ENCODE data around the gene CD248.
"Not testable (repeated sequence)": the region's sequence is repeated elsewhere in the genome, so short reads cannot be mapped to it uniquely, and the experiment has no call there.

The CD248 gene

GRCh38 chr11:66328302-66329144, 11.7 kb upstream of the CD248 start:
- DNase-seq (ENCODE audit: low read depth), result peak; percentile 67

- no peak for DNase-seq (ENCODE audit: low read depth)
Observed at GRCh38 chr11:66328031-66328301, 11.1 kb upstream of the CD248 start.

GRCh38 chr11:66327171-66328030, 10.6 kb upstream of the CD248 start:
- DNase-seq (ENCODE audit: low read depth), result no peak

GRCh38 chr11:66326261-66327111, 9.6 kb upstream of the CD248 start:
- DNase-seq (ENCODE audit: low read depth), result no peak

- DNase-seq (ENCODE audit: low read depth), result no peak
Observed at GRCh38 chr11:66325263-66325671, 8.4 kb upstream of the CD248 start.

- DNase-seq (ENCODE audit: low read depth), result no peak
Observed at GRCh38 chr11:66324664-66325063, 7.8 kb upstream of the CD248 start.

GRCh38 chr11:66323684-66324083, 6.8 kb upstream of the CD248 start:
- DNase-seq (ENCODE audit: low read depth), result no peak

- no peak for DNase-seq (ENCODE audit: low read depth)
Observed at GRCh38 chr11:66322732-66323427, 6.0 kb upstream of the CD248 start.

GRCh38 chr11:66321606-66322005, 4.8 kb upstream of the CD248 start:
- DNase-seq (ENCODE audit: low read depth), result no peak

- not testable (repeated sequence) for DNase-seq (ENCODE audit: low read depth)
Observed at GRCh38 chr11:66320748-66321147, 3.9 kb upstream of the CD248 start.

- not testable (repeated sequence) for DNase-seq (ENCODE audit: low read depth)
Observed at GRCh38 chr11:66320289-66320688, 3.4 kb upstream of the CD248 start.

- no peak for DNase-seq (ENCODE audit: low read depth)
Observed at GRCh38 chr11:66318600-66318970, 1.7 kb upstream of the CD248 start.

GRCh38 chr11:66317723-66318599, 1.1 kb upstream of the CD248 start:
- no peak for DNase-seq (ENCODE audit: low read depth)

- no peak for DNase-seq (ENCODE audit: low read depth)
Observed at GRCh38 chr11:66317322-66317722, 478 bp upstream of the CD248 start.

GRCh38 chr11:66315921-66316811, 678 bp downstream of the CD248 start:
- no peak for DNase-seq (ENCODE audit: low read depth)

- DNase-seq (ENCODE audit: low read depth), result no peak
Observed at GRCh38 chr11:66315498-66315885, 1.4 kb downstream of the CD248 start.

GRCh38 chr11:66314561-66315497, 2.0 kb downstream of the CD248 start:
- no peak for DNase-seq (ENCODE audit: low read depth)

GRCh38 chr11:66314186-66314501, 2.7 kb downstream of the CD248 start:
- DNase-seq (ENCODE audit: low read depth), result no peak
